ENCODE data around the gene TMEM167B. TPM values are rescaled to one million over a fixed set of nuclear protein-coding genes. Genes with fewer than 3 reads are reported as not detected.

TMEM167B gene
- polyA plus RNA-seq, 1 of the 3 experiments (the other 2 are of a cell fraction) = 12.7 TPM

DNA sequence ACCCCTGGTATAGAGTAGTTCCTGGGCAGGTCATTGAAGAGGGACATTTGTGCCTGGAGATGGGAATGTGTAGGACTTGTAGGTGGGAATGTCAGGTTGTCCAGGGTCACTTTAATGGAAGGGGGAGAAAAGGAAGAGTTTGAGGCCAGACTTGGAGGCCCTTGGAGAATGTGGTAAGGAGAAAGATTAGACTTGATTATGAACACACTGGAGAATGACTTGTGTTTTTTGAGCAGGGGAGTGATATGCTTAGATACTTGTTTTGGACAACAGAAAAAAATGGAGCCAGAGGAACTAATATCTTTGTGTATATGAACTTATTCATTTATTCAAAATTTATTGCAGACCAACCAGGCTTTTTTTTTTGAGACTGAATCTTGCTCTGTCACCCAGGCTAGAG lies 41.2 kb downstream of the TMEM167B start (continued):
- no peak for TF ChIP-seq MXI1 (IDR thresholded peaks at IDR 0.05; ENCODE audit: low read depth, low read length)
- TF ChIP-seq, protein P1, sequence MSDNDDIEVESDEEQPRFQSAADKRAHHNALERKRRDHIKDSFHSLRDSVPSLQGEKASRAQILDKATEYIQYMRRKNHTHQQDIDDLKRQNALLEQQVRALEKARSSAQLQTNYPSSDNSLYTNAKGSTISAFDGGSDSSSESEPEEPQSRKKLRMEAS (IDR thresholded peaks at IDR 0.05; ENCODE audit: low read depth) = no peak
- TF ChIP-seq, protein P2, sequence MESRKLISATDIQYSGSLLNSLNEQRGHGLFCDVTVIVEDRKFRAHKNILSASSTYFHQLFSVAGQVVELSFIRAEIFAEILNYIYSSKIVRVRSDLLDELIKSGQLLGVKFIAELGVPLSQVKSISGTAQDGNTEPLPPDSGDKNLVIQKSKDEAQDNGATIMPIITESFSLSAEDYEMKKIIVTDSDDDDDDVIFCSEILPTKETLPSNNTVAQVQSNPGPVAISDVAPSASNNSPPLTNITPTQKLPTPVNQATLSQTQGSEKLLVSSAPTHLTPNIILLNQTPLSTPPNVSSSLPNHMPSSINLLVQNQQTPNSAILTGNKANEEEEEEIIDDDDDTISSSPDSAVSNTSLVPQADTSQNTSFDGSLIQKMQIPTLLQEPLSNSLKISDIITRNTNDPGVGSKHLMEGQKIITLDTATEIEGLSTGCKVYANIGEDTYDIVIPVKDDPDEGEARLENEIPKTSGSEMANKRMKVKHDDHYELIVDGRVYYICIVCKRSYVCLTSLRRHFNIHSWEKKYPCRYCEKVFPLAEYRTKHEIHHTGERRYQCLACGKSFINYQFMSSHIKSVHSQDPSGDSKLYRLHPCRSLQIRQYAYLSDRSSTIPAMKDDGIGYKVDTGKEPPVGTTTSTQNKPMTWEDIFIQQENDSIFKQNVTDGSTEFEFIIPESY (IDR thresholded peaks at IDR 0.05; ENCODE audit: borderline replicate concordance, low read depth) = no peak
- no peak for TF ChIP-seq NRF1 (IDR thresholded peaks at IDR 0.05; ENCODE audit: low read depth, low read length)
- no peak for TF ChIP-seq RAD21 (IDR thresholded peaks at IDR 0.05; ENCODE audit: low read length)
- no peak for TF ChIP-seq JUND (IDR thresholded peaks at IDR 0.05)

DNA sequence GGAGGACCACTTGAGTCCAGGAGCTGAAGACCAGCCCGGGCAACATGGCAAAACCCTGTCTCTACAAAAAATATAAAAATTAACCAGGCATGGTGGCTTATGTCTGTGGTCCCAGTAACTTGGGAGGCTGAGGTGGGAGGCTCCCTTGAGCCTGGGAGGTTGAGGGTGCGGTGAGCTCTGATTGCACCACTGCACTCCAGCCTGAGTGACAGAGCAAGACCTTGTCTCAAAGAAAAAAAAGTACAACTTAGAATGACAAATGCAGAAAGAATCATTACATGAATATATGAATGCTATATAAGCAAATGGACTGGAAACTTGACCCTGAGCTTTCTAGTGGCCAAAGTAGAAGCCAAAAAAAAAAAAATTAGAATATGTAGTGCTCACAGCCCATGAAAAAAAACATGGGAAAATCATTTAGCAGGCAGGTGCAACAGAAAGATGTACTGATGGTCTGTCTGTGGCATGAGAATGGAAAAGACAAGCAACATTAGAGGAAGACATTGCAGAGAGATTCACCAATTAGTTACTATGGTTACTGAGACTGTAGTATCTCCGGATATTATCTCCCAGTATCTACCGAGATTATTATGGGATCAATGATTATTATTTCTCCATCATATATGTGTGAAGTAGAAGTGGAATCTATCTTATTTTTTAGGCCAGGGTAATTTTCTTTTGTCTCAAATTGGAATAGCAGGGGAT lies 42.6 kb downstream of the TMEM167B start:
- 55% methylated on average over 4 of the region's 4 CpGs for WGBS (ENCODE audit: low lambda C conversion rate)
- Histone ChIP-seq H3K4me2 (no peak overlapping the region), H3K4me3 (ENCODE audit: low read depth in 2 of 2, low read length in 1 of 2) (no peak overlapping the region), H3K27me3 (ENCODE audit: insufficient read depth) (no peaks in the 10 kb centered on the region), H3K9me2 (no peaks in the 10 kb centered on the region), H2AFZ (ENCODE audit: low read depth) (no peak overlapping the region), H3K9me3 (no peaks in the 10 kb centered on the region), H4K20me1 (ENCODE audit: insufficient read depth) (no peaks in the 10 kb centered on the region), H3F3A (replicated peaks; ENCODE audit: insufficient read depth) (no peaks in the 10 kb centered on the region), H3K36me3 (replicated peaks in 1 of 2; ENCODE audit: control insufficient read depth in 1 of 2, insufficient read depth in 2 of 2, low read length in 1 of 2) (no peaks in the 10 kb centered on the region), H3K27ac (ENCODE audit: low read depth in 2 of 2, low read length in 1 of 2) (no peak overlapping the region), H3K9ac (no peak overlapping the region), H3K4me1 (ENCODE audit: control insufficient read depth in 1 of 2, insufficient read depth in 2 of 2, low read depth in 1 of 2, low read length in 1 of 2) (peaks cover 0 to 8% of the 10 kb centered on the region in 2 experiments; a peak in 2 of 4 replicates), H3K79me2 (ENCODE audit: insufficient read depth) (no peaks in the 10 kb centered on the region)
- ChIA-PET CTCF (interaction anchor here (1.1 to 1.5 kb wide), 3 partner anchors 16 to 131 kb away, joined by 3 to 4 read pairs (median 3); no protein-coding TSS in a partner anchor), POLR2A (interaction anchor here (0.7 kb wide), 1 partner anchor 22 kb away, joined by 4 read pairs; no protein-coding TSS in a partner anchor)
- DNase-seq = no peak
- no peak for TF ChIP-seq JUND (IDR thresholded peaks at IDR 0.05)

DNA sequence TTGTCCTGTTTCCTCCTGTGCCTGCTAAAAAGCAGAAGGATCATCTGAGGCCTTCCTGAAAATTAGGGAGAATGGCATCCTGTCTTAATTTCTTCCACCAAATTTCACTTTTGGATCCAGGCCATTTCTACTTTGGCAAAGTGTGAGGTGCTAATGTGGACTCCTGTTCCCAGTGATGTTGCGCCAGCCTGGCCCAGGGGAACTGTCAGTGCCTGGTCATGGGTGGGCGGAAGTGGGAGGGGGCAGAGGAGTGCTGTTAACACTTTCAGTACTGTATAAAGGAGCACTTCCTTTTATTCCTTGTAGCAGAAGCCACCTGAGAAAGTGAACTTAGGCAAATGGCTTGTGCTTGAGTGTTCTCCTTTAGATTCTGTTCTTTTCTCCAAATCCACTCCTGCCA lies 43.3 kb downstream of the TMEM167B start:
- WGBS (ENCODE audit: low lambda C conversion rate) = 66% methylated on average over 2 of the region's 2 CpGs
- peaks cover 0 to 8% of the 10 kb centered on the region in 2 experiments; a peak in 2 of 4 replicates for H3K4me1 ChIP-seq (ENCODE audit: control insufficient read depth in 1 of 2, insufficient read depth in 2 of 2, low read depth in 1 of 2, low read length in 1 of 2)
- no peak overlapping the region for H3K4me3 ChIP-seq (ENCODE audit: low read depth in 2 of 2, low read length in 1 of 2)
- H3K9me3 ChIP-seq = no peaks in the 10 kb centered on the region
- ChIA-PET POLR2A (interaction anchor here (0.7 kb wide), 1 partner anchor 23 kb away, joined by 4 read pairs; no protein-coding TSS in a partner anchor), CTCF (interaction anchor here (1.1 to 2.5 kb wide), 4 partner anchors 15 to 130 kb away, joined by 3 to 13 read pairs (median 4); a partner anchor contains a TSS)
- H3K4me2 ChIP-seq = no peak overlapping the region
- H3K36me3 ChIP-seq (replicated peaks in 1 of 2; ENCODE audit: control insufficient read depth in 1 of 2, insufficient read depth in 2 of 2, low read length in 1 of 2) = no peaks in the 10 kb centered on the region
- H3K9ac ChIP-seq = no peak overlapping the region
- no peak overlapping the region for H3K27ac ChIP-seq (ENCODE audit: low read depth in 2 of 2, low read length in 1 of 2)
- DNase-seq = no peak
- H3K79me2 ChIP-seq (ENCODE audit: insufficient read depth) = no peaks in the 10 kb centered on the region
- no peaks in the 10 kb centered on the region for H4K20me1 ChIP-seq (ENCODE audit: insufficient read depth)
- H3K27me3 ChIP-seq (ENCODE audit: insufficient read depth) = no peaks in the 10 kb centered on the region
- H3F3A ChIP-seq (replicated peaks; ENCODE audit: insufficient read depth) = no peaks in the 10 kb centered on the region
- no peak overlapping the region for H2AFZ ChIP-seq (ENCODE audit: low read depth)
- no peaks in the 10 kb centered on the region for H3K9me2 ChIP-seq
- TF ChIP-seq MXI1 (IDR thresholded peaks at IDR 0.05; ENCODE audit: low read depth, low read length) (no peak), FOXM1 (IDR thresholded peaks at IDR 0.05; ENCODE audit: low read depth) (no peak), TCF12 (IDR thresholded peaks at IDR 0.05) (no peak), CHD2 (IDR thresholded peaks at IDR 0.05; ENCODE audit: low read length, partially characterized antibody) (no peak), EP300 (IDR thresholded peaks at IDR 0.05; ENCODE audit: borderline replicate concordance in 1 of 2, low read depth in 1 of 2, low read length in 1 of 2) (no peak), RAD21 (IDR thresholded peaks at IDR 0.05; ENCODE audit: low read length) (no peak), NFIC (IDR thresholded peaks at IDR 0.05; ENCODE audit: borderline replicate concordance) (no peak), SIN3A (IDR thresholded peaks at IDR 0.05; ENCODE audit: borderline replicate concordance, low read depth, low read length) (no peak), GABPA (IDR thresholded peaks at IDR 0.05; ENCODE audit: low read depth) (no peak), EZH2phosphoT487 (IDR thresholded peaks at IDR 0.05; ENCODE audit: borderline replicate concordance, low read depth) (no peak), YY1 (IDR thresholded peaks at IDR 0.05; ENCODE audit: low read depth) (no peak)
- TF ChIP-seq, protein P3, sequence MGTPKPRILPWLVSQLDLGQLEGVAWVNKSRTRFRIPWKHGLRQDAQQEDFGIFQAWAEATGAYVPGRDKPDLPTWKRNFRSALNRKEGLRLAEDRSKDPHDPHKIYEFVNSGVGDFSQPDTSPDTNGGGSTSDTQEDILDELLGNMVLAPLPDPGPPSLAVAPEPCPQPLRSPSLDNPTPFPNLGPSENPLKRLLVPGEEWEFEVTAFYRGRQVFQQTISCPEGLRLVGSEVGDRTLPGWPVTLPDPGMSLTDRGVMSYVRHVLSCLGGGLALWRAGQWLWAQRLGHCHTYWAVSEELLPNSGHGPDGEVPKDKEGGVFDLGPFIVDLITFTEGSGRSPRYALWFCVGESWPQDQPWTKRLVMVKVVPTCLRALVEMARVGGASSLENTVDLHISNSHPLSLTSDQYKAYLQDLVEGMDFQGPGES (IDR thresholded peaks at IDR 0.05; ENCODE audit: low read depth, low read length) = no peak
- TF ChIP-seq, protein P1 (IDR thresholded peaks at IDR 0.05; ENCODE audit: low read depth) = no peak
- TF ChIP-seq, protein P4, sequence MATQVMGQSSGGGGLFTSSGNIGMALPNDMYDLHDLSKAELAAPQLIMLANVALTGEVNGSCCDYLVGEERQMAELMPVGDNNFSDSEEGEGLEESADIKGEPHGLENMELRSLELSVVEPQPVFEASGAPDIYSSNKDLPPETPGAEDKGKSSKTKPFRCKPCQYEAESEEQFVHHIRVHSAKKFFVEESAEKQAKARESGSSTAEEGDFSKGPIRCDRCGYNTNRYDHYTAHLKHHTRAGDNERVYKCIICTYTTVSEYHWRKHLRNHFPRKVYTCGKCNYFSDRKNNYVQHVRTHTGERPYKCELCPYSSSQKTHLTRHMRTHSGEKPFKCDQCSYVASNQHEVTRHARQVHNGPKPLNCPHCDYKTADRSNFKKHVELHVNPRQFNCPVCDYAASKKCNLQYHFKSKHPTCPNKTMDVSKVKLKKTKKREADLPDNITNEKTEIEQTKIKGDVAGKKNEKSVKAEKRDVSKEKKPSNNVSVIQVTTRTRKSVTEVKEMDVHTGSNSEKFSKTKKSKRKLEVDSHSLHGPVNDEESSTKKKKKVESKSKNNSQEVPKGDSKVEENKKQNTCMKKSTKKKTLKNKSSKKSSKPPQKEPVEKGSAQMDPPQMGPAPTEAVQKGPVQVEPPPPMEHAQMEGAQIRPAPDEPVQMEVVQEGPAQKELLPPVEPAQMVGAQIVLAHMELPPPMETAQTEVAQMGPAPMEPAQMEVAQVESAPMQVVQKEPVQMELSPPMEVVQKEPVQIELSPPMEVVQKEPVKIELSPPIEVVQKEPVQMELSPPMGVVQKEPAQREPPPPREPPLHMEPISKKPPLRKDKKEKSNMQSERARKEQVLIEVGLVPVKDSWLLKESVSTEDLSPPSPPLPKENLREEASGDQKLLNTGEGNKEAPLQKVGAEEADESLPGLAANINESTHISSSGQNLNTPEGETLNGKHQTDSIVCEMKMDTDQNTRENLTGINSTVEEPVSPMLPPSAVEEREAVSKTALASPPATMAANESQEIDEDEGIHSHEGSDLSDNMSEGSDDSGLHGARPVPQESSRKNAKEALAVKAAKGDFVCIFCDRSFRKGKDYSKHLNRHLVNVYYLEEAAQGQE (IDR thresholded peaks at IDR 0.05; ENCODE audit: low read depth, low read length) = no peak

All from SK-N-SH (cell line).